ENCODE measurements around the gene POLR3A.
"Not testable (repeated sequence)": the region's sequence is repeated elsewhere in the genome, so short reads cannot be mapped to it uniquely, and the experiment has no call there.

Gene POLR3A

GRCh38 chr10:78019264-78019663, 10.1 kb downstream of the POLR3A start:
- no peak for DNase-seq (ENCODE audit: low read depth)

DNA sequence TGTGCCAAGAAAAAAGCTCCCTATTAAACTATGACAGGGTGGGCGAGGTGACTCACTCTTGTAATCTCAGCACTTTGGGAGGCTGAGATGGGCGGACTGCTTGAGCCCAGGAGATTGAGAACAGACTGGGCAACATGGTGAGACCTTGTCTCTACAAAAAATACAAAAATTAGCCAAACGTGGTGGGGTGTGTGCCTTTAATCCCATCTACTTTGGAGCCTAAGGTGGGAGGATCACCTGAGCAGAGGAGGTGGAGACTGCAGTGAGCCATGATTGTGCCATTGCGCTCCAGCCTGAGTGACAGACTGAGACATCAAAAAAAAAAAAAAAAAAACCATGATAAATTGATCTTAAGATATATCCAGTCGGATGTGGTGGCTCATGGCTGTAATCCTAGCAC, 11.5 kb downstream of the POLR3A start:
- DNase-seq (ENCODE audit: low read depth), result no peak

GRCh38 chr10:78015546-78015945, 13.8 kb downstream of the POLR3A start:
- no peak for DNase-seq (ENCODE audit: low read depth)

- no peak for DNase-seq (ENCODE audit: low read depth)
Measured at GRCh38 chr10:78013564-78013963, 15.8 kb downstream of the POLR3A start.

GRCh38 chr10:78011065-78011464, 18.2 kb downstream of the POLR3A start:
- no peak for DNase-seq (ENCODE audit: low read depth)

DNA sequence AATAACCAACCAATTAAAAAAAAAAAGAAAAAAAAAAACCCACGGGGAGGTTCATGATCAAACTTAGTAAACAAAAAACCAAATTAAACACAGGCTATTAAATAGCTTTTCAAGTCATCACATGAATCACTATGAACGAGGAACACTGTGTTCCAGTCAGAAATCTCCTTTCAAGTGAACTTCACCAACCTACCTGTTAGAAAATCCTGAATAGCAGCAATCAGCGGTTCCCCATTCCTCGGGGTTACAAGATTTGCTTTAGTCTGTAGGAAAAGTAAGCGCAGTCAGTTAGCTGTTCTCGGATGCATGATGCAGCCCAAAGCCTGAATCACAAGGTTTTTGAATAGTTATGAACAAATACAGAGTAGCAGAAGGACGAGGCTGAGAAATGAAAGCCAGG, 19.0 kb downstream of the POLR3A start:
- DNase-seq (ENCODE audit: low read depth), result no peak

GRCh38 chr10:78009662-78010061, 19.7 kb downstream of the POLR3A start:
- DNase-seq (ENCODE audit: low read depth), result no peak

- DNase-seq (ENCODE audit: low read depth), result no peak
Measured at GRCh38 chr10:78007172-78007571, 22.1 kb downstream of the POLR3A start.

DNA sequence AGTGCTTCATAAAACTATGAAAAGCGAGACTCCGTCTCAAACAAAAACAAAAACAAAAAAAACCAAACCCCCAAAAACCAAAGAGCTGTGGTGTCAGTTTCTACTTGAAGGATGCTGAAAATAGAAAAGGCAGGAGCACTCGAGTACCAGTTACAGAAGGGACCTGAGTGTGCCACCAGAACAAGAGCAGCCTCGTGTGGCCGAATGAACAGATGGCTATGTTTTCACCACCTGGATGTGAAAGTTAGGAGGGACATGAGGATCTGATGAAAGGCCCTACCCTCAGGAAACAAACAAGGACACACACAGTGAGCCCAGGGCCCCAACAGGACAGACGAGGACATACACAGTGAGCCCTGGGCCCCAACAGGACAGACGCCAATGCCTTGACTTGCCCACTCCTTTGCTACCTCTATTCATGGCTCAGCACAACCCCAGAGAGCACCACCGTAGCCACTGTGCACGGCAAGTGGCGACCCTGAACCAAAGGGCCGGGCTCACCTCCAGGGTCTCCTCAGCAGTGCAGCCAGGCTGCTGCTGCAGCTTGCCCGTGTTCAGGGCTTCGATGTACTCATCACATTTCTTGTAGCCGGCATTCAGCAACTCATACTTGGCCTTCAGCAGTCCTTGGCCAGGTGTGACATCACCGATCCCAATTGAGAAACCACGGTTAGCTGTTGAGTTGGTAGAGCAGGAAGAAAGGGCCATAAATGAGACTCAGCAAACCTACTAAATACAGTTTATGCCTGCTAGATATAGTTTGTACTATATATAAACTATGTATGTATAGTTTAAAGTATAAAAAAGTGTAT, 24.9 kb downstream of the POLR3A start:
- DNase-seq (ENCODE audit: low read depth), result no peak

- no peak for DNase-seq (ENCODE audit: low read depth)
Measured at GRCh38 chr10:78002541-78003288, 26.6 kb downstream of the POLR3A start.

- no peak for DNase-seq (ENCODE audit: low read depth)
Measured at GRCh38 chr10:78000956-78001472, 28.3 kb downstream of the POLR3A start.

DNA sequence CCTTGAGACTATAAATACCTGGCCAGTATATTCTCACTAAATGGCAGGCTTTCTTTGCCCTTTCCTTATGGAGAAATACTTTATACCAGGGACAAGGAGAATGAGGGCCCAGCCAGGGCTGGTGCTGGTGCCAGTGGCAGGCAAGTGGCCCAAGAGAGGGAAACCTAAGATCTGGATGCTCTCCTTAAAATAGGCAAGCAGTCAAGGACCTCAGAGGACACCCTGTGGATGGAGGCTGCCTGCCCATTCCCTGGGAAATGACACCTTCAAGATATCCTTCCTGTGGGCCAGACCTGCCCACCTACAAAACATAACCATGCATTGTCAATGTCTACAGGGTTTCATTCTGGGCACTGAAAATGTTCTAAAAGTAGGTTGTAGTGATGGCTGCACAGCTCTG, 29.1 kb downstream of the POLR3A start:
- no peak for DNase-seq (ENCODE audit: low read depth)

DNA sequence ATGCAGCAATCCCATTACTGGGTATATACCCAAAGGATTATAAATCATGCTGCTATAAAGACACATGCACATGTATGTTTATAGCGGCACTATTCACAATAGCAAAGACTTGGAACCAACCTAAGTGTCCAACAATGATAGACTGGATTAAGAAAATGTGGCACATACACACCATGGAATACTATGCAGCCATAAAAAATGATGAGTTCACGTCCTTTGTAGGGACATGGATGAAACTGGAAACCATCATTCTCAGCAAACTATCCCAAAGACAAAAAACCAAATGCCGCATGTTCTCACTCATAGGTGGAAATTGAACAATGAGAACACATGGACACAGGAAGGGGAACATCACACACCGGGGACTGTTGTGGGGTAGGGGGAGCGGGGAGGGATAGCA, 30.5 kb downstream of the POLR3A start:
- not testable (repeated sequence) for DNase-seq (ENCODE audit: low read depth)

DNA sequence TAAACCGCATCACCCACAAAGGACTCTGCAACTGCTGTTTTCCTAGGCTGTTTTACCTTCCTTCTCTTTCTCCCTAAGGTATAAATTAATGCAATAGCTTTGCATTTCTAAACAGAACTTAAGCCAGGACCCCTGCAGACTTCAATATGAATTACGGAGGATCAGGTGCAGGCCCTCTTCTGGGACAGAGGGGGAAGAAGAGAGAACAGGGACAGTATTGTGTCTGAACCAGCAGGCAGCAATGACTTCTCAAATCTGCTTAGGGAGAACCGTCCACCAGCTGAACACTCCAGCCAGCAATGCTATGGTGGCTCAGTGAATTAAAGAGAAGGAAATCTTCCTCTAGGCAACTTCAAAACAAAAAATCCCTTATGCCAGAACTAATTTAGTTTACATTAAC, 35.7 kb downstream of the POLR3A start:
- no peak for DNase-seq (ENCODE audit: low read depth)

- DNase-seq (ENCODE audit: low read depth), result no peak
Measured at GRCh38 chr10:77989081-77989724, 40.1 kb downstream of the POLR3A start.

DNA sequence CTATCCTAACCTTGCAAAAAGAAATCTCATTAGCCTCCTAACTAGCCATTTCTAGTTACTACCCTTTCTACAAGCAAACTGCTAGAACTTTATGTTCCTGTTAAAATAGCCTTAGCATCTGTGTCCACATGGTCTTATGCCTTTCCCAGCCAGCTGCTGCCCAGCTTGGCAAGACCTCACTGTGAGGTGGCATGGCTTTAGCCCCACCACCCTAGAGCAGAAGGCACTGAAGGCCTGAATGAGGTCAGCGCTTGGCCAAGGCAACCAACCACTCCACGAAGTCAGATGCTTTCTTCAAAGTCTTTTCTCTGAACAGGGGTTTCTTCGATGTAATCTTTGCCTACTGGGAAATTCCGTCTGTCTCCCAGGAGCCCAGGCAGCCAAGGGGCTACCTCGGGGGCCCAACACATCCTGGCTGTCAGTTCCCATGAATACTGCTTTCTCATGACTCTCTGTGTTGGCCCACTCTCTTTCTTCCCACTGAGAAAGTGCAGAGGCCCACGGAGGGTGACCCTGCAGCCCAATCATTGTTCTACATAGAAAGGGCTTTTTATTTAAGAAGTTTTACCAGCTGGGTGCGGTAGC, 41.6 kb downstream of the POLR3A start:
- DNase-seq (ENCODE audit: low read depth), result no peak

- no peak for DNase-seq (ENCODE audit: low read depth)
Measured at GRCh38 chr10:77984986-77985385, 44.3 kb downstream of the POLR3A start.

DNA sequence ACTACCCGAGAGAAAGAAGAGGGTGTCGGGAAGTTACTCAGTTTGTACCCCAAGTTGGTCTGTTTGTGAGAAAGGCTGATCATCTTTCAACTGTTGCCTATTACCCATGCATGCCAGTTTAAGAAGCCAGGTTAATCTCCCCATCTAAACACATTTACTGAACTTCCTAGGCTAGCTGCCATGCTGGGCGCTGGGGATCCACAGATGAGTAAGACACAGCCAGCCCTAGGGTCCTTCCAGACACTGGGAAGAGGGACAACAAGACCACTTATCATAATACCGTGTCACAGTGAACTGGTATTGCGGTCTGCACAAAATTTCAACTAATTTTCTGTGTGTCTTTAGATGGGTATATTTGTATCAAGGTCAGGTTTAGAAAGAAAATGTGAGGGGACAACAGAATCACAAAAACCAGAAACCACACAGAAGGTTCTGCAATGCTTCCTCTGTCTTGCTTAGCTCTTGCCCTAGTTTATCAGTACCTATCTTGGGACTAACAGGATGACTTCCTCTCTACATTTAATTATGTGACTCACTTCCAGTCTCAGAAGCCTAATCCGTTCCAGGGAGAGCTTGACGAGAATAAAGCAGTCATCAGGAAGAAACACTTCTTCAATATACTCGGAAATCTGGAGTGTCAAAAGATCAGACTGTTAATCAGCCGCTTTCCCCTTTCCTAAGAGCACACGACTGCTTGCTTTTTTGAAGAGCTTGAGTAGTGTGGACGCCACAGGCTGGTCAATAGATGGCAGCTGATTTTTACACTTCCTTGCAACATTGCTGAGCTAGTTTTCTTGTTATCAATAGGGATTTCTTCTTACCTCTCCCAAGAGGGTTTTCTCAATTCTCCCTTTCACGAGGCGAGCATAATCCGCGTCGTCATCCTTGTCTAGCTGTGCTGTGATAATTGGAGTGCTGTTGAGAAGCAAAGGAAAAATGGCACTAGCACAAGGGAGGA, 45.7 kb downstream of the POLR3A start:
- DNase-seq (ENCODE audit: low read depth), result no peak

DNA sequence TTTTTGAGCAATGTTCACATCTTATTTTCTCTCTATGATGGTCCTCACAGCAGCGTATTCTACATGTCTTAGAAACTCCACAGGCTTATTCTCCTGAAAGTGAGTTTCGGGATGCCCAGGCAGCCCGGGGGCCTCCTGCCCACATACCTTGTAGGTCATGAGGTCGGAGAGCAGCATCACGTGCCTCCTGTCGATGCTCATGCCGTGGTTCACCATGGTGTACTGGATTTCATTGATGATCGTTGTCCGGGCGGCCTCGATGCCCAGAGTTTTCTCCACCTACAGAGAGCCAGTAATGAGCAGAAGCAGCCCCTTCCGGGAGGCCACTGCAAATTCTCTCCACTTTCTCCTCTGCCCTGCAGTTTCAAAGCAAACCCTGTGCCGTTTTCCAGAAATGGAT, 48.0 kb downstream of the POLR3A start:
- DNase-seq (ENCODE audit: low read depth), result no peak

GRCh38 chr10:77979221-77979620, 50.1 kb downstream of the POLR3A start:
- DNase-seq (ENCODE audit: low read depth), result no peak

GRCh38 chr10:77978360-77978759, 51.0 kb downstream of the POLR3A start:
- DNase-seq (ENCODE audit: low read depth), result no peak
